Measurements from ENCODE around the gene CHERP.

The CHERP gene

GRCh38 chr19:16470911-16471811 is 71.1 kb downstream of the CHERP start:
- DNase-seq: peak; percentile 68

GRCh38 chr19:16470541-16470910 is 71.7 kb downstream of the CHERP start:
- no peak for DNase-seq

All from activated CD8-positive, alpha-beta memory T cell treated with anti-CD3 and anti-CD28 coated beads, Interleukin-2, amount 50 U/mL, for 48 hours (primary cell).